ENCODE measurements around the gene CST7.
A peak's percentile ranks its signal among the peaks of the same experiment; 100 is the strongest.

Gene CST7

GRCh38 chr20:24949756-24950127 lies 673 bp downstream of the CST7 start:
- Mint-ChIP-seq H3K36me3 (ENCODE audit: insufficient read depth) (peaks cover 61% of the 10 kb centered on the region), H3K27ac (peak overlapping the region; percentile 98 to 99), H3K9me3 (peaks cover 3 to 7% of the 10 kb centered on the region in 2 donors), H3K27me3 (no peaks in the 10 kb centered on the region), H3K4me1 (ENCODE audit: low read depth in 2 of 2) (peaks cover 61 to 72% of the 10 kb centered on the region in 2 donors), H3K4me3 (peak overlapping the region; percentile 98 to 99)
- DNase-seq (peak in 2 of 3 experiments; percentile 23 to 28), ATAC-seq (replicated peaks) (peak; percentile 16)

- Mint-ChIP-seq H3K4me3 (peak overlapping the region; percentile 98 to 99), H3K4me1 (ENCODE audit: low read depth in 2 of 2) (peaks cover 64 to 72% of the 10 kb centered on the region in 2 donors), H3K9me3 (peaks cover 3 to 7% of the 10 kb centered on the region in 2 donors), H3K27ac (peak overlapping the region; percentile 98 to 99), H3K27me3 (no peaks in the 10 kb centered on the region), H3K36me3 (ENCODE audit: insufficient read depth) (peaks cover 67% of the 10 kb centered on the region)
- ATAC-seq (replicated peaks) (no peak), DNase-seq (no peak)
Observed at GRCh38 chr20:24950128-24950835, 1.2 kb downstream of the CST7 start.

- DNase-seq (no peak), ATAC-seq (replicated peaks) (no peak)
- peaks cover 63 to 69% of the 10 kb centered on the region in 2 donors for H3K4me1 Mint-ChIP-seq (ENCODE audit: low read depth in 2 of 2)
- H3K9me3 Mint-ChIP-seq = peaks cover 0 to 7% of the 10 kb centered on the region in 2 donors
- H3K27ac Mint-ChIP-seq = peak overlapping the region; percentile 98 to 99
- H3K27me3 Mint-ChIP-seq = no peaks in the 10 kb centered on the region
- peak overlapping the region; percentile 98 to 99 for H3K4me3 Mint-ChIP-seq
- H3K36me3 Mint-ChIP-seq (ENCODE audit: insufficient read depth) = peaks cover 74% of the 10 kb centered on the region
Observed at GRCh38 chr20:24950836-24951525, 1.9 kb downstream of the CST7 start.

GRCh38 chr20:24951536-24952083 lies 2.5 kb downstream of the CST7 start:
- ATAC-seq (replicated peaks) = no peak
- peak overlapping the region; percentile 98 to 99 for H3K27ac Mint-ChIP-seq
- peaks cover 66 to 72% of the 10 kb centered on the region in 2 donors for H3K4me1 Mint-ChIP-seq (ENCODE audit: low read depth in 2 of 2)
- H3K27me3 Mint-ChIP-seq = no peaks in the 10 kb centered on the region
- H3K4me3 Mint-ChIP-seq = peak overlapping the region; percentile 98 to 99
- H3K9me3 Mint-ChIP-seq = peaks cover 0 to 7% of the 10 kb centered on the region in 2 donors
- DNase-seq = no peak
- peaks cover 80% of the 10 kb centered on the region for H3K36me3 Mint-ChIP-seq (ENCODE audit: insufficient read depth)

- DNase-seq = no peak
- H3K36me3 Mint-ChIP-seq (ENCODE audit: insufficient read depth) = peaks cover 90% of the 10 kb centered on the region
- peak overlapping the region; percentile 98 to 99 for H3K27ac Mint-ChIP-seq
- ATAC-seq (replicated peaks) = no peak
- peak overlapping the region; percentile 98 to 99 for H3K4me3 Mint-ChIP-seq
- peaks cover 67 to 69% of the 10 kb centered on the region in 2 donors for H3K4me1 Mint-ChIP-seq (ENCODE audit: low read depth in 2 of 2)
- H3K9me3 Mint-ChIP-seq = peaks cover 0 to 6% of the 10 kb centered on the region in 2 donors
- no peaks in the 10 kb centered on the region for H3K27me3 Mint-ChIP-seq
Observed at GRCh38 chr20:24952376-24953208, 3.5 kb downstream of the CST7 start.

GRCh38 chr20:24953209-24953575 lies 4.1 kb downstream of the CST7 start:
- DNase-seq (no peak), ATAC-seq (replicated peaks) (no peak)
- peaks cover 65 to 69% of the 10 kb centered on the region in 2 donors for H3K4me1 Mint-ChIP-seq (ENCODE audit: low read depth in 2 of 2)
- H3K4me3 Mint-ChIP-seq = peak overlapping the region; percentile 98 to 99
- H3K27me3 Mint-ChIP-seq = no peaks in the 10 kb centered on the region
- H3K27ac Mint-ChIP-seq = peak overlapping the region; percentile 98 to 99
- H3K9me3 Mint-ChIP-seq = peaks cover 0 to under 1% of the 10 kb centered on the region in 2 donors
- peaks cover 96% of the 10 kb centered on the region for H3K36me3 Mint-ChIP-seq (ENCODE audit: insufficient read depth)

GRCh38 chr20:24953621-24954133 lies 4.6 kb downstream of the CST7 start:
- Mint-ChIP-seq H3K27me3 (no peaks in the 10 kb centered on the region), H3K27ac (peak overlapping the region; percentile 98 to 99), H3K36me3 (ENCODE audit: insufficient read depth) (peaks cover 100% of the 10 kb centered on the region), H3K4me3 (peak overlapping the region; percentile 98 to 99), H3K4me1 (ENCODE audit: low read depth in 2 of 2) (peaks cover 62 to 66% of the 10 kb centered on the region in 2 donors), H3K9me3 (no peaks in the 10 kb centered on the region)
- DNase-seq = peak; percentile 44 to 65 (median 53)
- peak; percentile 14 for ATAC-seq (replicated peaks)

GRCh38 chr20:24954151-24954550 lies 5.1 kb downstream of the CST7 start:
- Mint-ChIP-seq H3K4me3 (peak overlapping the region; percentile 98 to 99), H3K27ac (peak overlapping the region; percentile 98 to 99), H3K9me3 (no peaks in the 10 kb centered on the region), H3K36me3 (ENCODE audit: insufficient read depth) (peaks cover 100% of the 10 kb centered on the region), H3K4me1 (ENCODE audit: low read depth in 2 of 2) (peaks cover 65 to 70% of the 10 kb centered on the region in 2 donors), H3K27me3 (no peaks in the 10 kb centered on the region)
- ATAC-seq (replicated peaks) (no peak), DNase-seq (no peak)

GRCh38 chr20:24954566-24954965 lies 5.5 kb downstream of the CST7 start:
- Mint-ChIP-seq H3K4me3 (peak overlapping the region; percentile 98 to 99), H3K27me3 (no peaks in the 10 kb centered on the region), H3K4me1 (ENCODE audit: low read depth in 2 of 2) (peaks cover 69 to 72% of the 10 kb centered on the region in 2 donors), H3K36me3 (ENCODE audit: insufficient read depth) (peaks cover 100% of the 10 kb centered on the region), H3K27ac (peak overlapping the region; percentile 98 to 99), H3K9me3 (no peaks in the 10 kb centered on the region)
- ATAC-seq (replicated peaks) (no peak), DNase-seq (no peak)

- Mint-ChIP-seq H3K4me3 (peak overlapping the region; percentile 66 to 99), H3K27me3 (no peaks in the 10 kb centered on the region), H3K36me3 (ENCODE audit: insufficient read depth) (peaks cover 100% of the 10 kb centered on the region), H3K4me1 (ENCODE audit: low read depth in 2 of 2) (peaks cover 72 to 73% of the 10 kb centered on the region in 2 donors), H3K27ac (peak overlapping the region; percentile 98 to 99), H3K9me3 (no peaks in the 10 kb centered on the region)
- peak; percentile 40 for ATAC-seq (replicated peaks)
- DNase-seq = peak in 1 of 3 experiments; percentile 52
Observed at GRCh38 chr20:24955045-24955444, 6.0 kb downstream of the CST7 start.

- DNase-seq (no peak), ATAC-seq (replicated peaks) (no peak)
- H3K36me3 Mint-ChIP-seq (ENCODE audit: insufficient read depth) = peaks cover 100% of the 10 kb centered on the region
- H3K27me3 Mint-ChIP-seq = no peaks in the 10 kb centered on the region
- peak overlapping the region; percentile 66 to 99 for H3K4me3 Mint-ChIP-seq
- no peaks in the 10 kb centered on the region for H3K9me3 Mint-ChIP-seq
- peaks cover 74 to 76% of the 10 kb centered on the region in 2 donors for H3K4me1 Mint-ChIP-seq (ENCODE audit: low read depth in 2 of 2)
- H3K27ac Mint-ChIP-seq = peak overlapping the region; percentile 98 to 99
Observed at GRCh38 chr20:24956001-24956841, 7.2 kb downstream of the CST7 start.

- ATAC-seq (replicated peaks) (no peak), DNase-seq (no peak)
- Mint-ChIP-seq H3K36me3 (ENCODE audit: insufficient read depth) (peaks cover 100% of the 10 kb centered on the region), H3K27ac (peak overlapping the region; percentile 99), H3K4me1 (ENCODE audit: low read depth in 2 of 2) (peaks cover 76% of the 10 kb centered on the region in 2 donors), H3K4me3 (peak overlapping the region; percentile 38 to 79), H3K9me3 (no peaks in the 10 kb centered on the region), H3K27me3 (no peaks in the 10 kb centered on the region)
Observed at GRCh38 chr20:24957326-24958016, 8.4 kb downstream of the CST7 start.

Measured in effector memory CD8-positive, alpha-beta T cell (primary cell).